ENCODE measurements around the gene WFIKKN2. TPM values are rescaled to one million over a fixed set of nuclear protein-coding genes. Genes with fewer than 3 reads are reported as not detected.

WFIKKN2 gene, protein sequence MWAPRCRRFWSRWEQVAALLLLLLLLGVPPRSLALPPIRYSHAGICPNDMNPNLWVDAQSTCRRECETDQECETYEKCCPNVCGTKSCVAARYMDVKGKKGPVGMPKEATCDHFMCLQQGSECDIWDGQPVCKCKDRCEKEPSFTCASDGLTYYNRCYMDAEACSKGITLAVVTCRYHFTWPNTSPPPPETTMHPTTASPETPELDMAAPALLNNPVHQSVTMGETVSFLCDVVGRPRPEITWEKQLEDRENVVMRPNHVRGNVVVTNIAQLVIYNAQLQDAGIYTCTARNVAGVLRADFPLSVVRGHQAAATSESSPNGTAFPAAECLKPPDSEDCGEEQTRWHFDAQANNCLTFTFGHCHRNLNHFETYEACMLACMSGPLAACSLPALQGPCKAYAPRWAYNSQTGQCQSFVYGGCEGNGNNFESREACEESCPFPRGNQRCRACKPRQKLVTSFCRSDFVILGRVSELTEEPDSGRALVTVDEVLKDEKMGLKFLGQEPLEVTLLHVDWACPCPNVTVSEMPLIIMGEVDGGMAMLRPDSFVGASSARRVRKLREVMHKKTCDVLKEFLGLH
- not detected in 2 replicates for total RNA-seq

DNA sequence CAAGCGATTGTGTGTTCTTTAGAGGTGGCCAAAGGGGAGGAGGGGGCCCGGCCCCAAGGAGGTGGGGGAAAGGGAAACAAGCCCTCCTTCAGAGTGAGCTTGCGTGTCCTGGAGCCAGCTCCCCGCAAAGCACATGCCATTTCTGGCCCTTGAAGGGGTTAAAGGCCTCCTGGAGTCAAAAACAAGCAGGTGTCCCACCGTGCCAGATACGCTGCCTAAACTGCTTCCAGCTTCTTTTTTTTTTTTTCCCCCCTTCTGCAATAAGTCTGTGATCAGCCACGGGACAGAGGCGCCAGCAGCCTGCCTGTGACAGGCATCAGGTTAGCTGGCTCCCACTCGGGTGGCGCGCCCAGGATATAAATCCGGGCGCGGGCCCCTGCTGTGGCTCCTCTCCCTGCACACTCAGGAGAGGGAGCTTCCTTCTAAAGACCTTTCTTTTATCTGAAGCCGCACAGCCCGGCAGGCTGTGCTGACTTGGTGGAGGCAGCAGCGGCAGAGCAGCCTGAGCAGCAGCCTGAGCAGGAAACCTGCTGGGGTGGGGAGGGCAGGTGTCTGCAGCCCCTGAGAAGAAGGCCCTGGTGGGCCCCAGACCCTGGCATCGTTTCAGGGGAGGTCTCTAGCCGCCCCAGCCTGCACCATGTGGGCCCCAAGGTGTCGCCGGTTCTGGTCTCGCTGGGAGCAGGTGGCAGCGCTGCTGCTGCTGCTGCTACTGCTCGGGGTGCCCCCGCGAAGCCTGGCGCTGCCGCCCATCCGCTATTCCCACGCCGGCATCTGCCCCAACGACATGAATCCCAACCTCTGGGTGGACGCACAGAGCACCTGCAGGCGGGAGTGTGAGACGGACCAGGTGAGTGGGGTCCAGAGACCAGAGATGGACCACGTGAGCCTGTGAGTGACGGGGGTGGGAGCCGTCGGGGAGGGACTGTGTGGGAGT, at the start of gene WFIKKN2:
TSS of gene WFIKKN2 (plus strand) at position 286 of the 934 bp plus-strand sequence. CDS start at position 638, 352 bp downstream.

GRCh38 chr17:50866261-50866949, 31.0 kb downstream of the WFIKKN2 start, which contains the start of gene TOB1:
TSS of gene TOB1 (minus strand) at chr17:50866354. CDS start at chr17:50864017, 2,337 bp downstream.

Other genes with a start within 250 kb of the WFIKKN2 start
- gene ABCC3, start 200.7 kb upstream of the WFIKKN2 start, total RNA-seq: 13.3 and 13.7 TPM in 2 replicates
- gene ANKRD40, start 127.7 kb upstream of the WFIKKN2 start, total RNA-seq: 18.7 and 19.9 TPM in 2 replicates
- gene LUC7L3, start 116.0 kb upstream of the WFIKKN2 start, total RNA-seq: 22.3 and 26.0 TPM in 2 replicates
- gene ANKRD40CL, start 68.1 kb upstream of the WFIKKN2 start, total RNA-seq: not detected in 2 replicates
- gene TOB1, start 30.8 kb downstream of the WFIKKN2 start, total RNA-seq: 11.0 and 19.5 TPM in 2 replicates